ENCODE results near the gene ACSBG1. TPM values are rescaled to one million over a fixed set of nuclear protein-coding genes. Genes with fewer than 3 reads are reported as not detected.

The ACSBG1 gene, protein sequence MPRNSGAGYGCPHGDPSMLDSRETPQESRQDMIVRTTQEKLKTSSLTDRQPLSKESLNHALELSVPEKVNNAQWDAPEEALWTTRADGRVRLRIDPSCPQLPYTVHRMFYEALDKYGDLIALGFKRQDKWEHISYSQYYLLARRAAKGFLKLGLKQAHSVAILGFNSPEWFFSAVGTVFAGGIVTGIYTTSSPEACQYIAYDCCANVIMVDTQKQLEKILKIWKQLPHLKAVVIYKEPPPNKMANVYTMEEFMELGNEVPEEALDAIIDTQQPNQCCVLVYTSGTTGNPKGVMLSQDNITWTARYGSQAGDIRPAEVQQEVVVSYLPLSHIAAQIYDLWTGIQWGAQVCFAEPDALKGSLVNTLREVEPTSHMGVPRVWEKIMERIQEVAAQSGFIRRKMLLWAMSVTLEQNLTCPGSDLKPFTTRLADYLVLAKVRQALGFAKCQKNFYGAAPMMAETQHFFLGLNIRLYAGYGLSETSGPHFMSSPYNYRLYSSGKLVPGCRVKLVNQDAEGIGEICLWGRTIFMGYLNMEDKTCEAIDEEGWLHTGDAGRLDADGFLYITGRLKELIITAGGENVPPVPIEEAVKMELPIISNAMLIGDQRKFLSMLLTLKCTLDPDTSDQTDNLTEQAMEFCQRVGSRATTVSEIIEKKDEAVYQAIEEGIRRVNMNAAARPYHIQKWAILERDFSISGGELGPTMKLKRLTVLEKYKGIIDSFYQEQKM
- total RNA-seq (2014; rRNA removed; shearing (Covaris generic); ENCODE audit: low replicate concordance): not detected in 2 replicates

DNA sequence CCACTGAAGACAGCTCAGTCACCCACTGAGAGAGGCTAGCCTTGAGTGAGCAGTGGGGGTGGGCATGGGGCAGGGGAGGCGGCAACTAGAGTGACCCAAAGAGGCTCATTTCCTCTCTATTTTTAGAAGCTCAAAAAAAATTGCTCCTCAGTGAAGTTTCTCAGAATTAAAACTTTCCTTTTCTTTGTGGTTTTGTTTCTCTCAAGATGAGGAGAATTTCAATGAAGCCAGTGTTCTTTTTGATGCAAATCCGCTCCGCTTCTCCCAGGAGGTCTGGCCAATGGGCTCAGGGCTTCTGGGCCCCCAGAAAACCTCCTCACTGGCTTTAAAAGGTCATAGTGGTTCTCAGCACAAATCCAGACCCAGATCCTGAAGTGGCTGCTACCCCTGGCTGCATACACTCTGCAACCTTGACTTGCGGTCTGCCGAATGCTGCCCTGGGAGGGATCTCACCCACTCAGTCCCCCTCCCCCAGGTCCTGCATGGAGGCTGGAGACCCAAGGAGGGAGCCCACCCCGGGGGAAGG is at the start of gene ACSBG1:
TSS of gene ACSBG1 (minus strand) at position 51 of the 526 bp plus-strand sequence. CDS start 64 bp downstream, outside the sequence.
- Histone ChIP-seq H3K27me3 (no peaks in the 10 kb centered on the region), H3K4me3 (no peak within 1 kb of the TSS), H3K36me3 (no peaks in the 10 kb centered on the region), H3K9me3 (no peaks in the 10 kb centered on the region)
- DNase-seq: no peak

DNA sequence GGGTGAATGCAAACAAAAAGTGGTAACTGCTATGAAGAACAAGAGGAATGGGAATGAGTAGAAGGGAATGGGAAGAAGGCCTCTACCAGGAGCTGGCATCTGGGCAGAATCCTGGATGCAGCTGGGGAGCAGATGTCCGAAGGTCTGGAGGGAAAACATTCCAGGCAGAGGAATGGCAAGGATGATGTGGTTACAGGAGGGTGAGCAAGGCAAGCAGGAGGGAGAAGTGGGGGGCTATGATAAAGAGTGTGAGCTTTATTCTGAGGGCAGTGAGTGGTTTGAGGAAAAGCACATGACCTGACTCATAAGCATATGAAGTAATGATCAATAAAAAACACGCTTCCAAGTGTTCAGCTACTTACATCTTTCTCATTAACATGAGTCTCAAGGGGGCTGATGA is 48.0 kb upstream of the ACSBG1 start:
- H3K9me3 ChIP-seq: no peaks in the 10 kb centered on the region
- peaks cover 47% of the 10 kb centered on the region for H3K36me3 ChIP-seq
- H3K4me3 ChIP-seq: no peak overlapping the region
- no peaks in the 10 kb centered on the region for H3K27me3 ChIP-seq
- no peak for DNase-seq

DNA sequence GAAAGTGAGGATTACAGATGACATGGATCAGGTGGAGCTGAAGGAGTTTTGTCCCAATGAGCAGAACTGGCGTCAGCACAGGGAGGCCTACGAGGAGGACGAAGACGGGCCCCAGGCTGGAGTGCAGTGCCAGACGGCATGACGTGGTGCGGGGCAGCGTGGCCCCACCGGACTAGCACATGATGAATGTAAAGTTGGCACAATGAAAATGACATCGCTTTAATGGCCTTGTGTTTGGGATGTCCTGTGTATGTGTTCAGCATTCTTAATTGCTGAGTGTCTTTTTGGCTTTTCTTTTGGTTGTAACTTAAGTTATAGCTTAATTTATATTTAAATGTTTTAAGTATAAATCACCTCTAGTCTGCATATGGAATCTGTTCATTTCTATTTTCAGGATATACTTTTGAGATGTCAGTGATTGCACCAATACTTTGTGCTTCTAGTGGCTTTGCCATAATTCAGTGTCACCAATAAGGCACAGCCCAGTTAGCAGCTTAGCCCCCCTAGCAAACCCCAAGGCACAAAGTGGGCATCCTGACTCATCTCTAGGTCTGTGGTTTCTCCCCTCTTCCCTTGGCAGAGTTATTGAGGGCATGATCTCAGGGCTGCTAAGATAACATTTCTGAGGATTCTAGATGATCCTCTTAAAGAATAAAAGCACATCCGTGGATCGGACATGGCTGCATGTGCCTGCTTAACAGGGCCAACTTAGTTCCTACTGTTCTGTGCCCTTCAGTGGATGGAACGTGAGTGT is 46.1 kb upstream of the ACSBG1 start:
- H3K36me3 ChIP-seq: peaks cover 39% of the 10 kb centered on the region
- DNase-seq: peak; percentile 50
- H3K4me3 ChIP-seq: no peak overlapping the region

DNA sequence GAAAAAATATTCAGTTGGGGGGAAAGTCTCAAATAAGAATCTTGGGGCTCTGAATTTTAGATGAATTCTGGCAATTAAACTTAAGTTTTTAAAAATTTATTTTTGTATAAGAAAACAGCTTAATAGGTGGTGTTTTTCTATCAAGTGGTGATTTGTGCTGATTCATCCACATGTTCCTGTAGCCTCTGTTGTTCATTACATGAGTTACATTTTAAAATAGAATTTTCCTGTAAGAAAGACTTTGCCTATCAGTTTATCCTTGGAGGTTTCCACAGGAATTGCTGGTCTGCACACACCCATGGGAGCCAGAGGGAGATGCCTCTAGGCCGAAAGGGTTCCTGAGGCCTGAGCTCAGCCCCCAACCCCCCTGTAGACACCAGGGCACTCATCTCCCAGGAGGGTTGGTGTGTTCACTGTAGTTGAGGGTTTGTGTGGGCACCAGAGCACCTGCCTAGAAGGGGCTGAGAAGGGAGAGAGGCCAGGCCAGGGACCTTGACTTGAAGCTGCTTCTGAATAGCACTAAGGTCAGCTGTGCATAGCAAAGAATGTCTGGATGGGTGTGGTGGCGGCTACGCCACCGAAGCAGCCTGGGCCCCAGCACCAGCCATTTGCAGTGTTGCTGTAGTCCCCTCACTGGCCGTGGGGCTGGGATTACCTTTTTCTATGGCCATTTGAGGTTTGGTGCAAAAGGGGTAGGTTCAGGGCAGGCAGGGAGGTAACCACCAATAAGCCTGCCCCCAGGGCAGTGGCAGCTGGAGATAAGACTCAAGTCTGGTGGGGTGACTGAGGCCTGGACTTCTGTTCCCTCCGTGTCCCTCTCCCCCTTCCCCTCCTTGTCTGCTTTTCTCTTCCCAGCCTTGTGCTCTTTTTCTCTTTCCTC is 41.9 kb upstream of the ACSBG1 start:
- H3K36me3 ChIP-seq: peaks cover 4% of the 10 kb centered on the region
- no peak for DNase-seq
- H3K4me3 ChIP-seq: no peak overlapping the region
- no peaks in the 10 kb centered on the region for H3K27me3 ChIP-seq
- H3K9me3 ChIP-seq: no peaks in the 10 kb centered on the region

More for the DNA sequence above, 46.1 kb upstream of the ACSBG1 start:
- no peaks in the 10 kb centered on the region for H3K27me3 ChIP-seq
- no peaks in the 10 kb centered on the region for H3K9me3 ChIP-seq

DNA sequence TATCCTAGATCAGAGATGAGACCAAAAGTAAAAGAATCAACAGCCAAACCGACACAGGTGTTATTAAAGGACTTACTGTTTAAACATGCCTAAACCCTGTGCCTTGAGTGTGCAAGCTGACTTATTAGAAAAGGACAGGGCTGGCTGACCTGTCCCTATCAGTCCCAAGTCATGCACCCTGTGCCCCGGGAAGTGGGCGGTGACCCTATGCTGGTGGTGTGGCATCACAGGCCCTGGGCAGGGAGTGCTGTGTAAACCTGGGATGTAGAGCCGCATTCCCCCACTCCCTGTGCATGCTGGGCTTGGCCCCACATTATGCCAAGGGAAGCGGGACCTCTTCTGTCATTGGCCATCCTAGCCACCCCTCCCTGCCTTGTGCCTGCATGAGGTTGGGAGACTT is 40.6 kb upstream of the ACSBG1 start:
- no peaks in the 10 kb centered on the region for H3K9me3 ChIP-seq
- H3K27me3 ChIP-seq: no peaks in the 10 kb centered on the region
- H3K36me3 ChIP-seq: peaks cover 4% of the 10 kb centered on the region
- no peak for DNase-seq
- no peak overlapping the region for H3K4me3 ChIP-seq

DNA sequence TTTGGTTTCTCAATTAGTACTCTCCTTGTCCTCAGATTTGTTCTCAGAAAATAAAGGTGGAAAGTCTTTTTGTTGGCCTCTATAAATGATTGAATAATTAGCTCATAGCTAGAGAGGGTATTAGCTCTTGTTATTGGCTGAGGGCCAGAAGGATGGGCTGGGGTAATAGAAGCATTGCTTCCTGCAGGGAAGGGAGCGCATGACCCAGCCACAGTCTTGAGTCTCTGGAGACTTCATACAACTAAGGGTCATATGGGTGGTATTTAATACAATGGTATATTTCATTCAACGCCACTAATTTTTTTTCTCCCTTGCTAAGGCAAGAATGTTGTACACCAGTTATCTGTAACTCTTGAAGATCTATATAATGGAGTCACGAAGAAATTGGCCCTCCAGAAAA is 38.4 kb upstream of the ACSBG1 start:
- DNase-seq: no peak
- no peaks in the 10 kb centered on the region; the same call in 1 of the 2 replicates for H3K36me3 ChIP-seq
- H3K4me3 ChIP-seq: no peak overlapping the region
- H3K9me3 ChIP-seq: no peaks in the 10 kb centered on the region
- no peaks in the 10 kb centered on the region for H3K27me3 ChIP-seq

DNA sequence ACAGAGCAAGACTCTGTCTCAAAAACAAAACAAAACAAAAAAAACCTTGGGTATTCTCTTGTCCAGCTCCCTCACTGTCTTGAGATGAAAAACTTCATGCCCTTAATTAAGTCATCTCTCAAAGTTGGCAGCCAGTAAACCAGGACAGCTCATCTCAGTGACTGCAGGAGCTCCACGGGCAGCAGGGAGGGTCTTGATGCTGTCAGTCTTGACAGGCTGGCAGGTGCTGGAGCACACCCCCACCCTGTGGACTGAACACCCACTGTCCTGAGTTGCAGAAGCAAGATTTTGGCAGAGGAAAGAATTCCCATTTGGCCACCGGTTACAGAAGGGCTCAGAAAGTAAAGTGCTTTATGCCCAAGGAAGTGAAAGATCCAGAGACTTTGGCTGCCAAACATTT is 38.0 kb upstream of the ACSBG1 start:
- no peaks in the 10 kb centered on the region for H3K36me3 ChIP-seq
- DNase-seq: peak; percentile 26
- no peaks in the 10 kb centered on the region for H3K27me3 ChIP-seq

DNA sequence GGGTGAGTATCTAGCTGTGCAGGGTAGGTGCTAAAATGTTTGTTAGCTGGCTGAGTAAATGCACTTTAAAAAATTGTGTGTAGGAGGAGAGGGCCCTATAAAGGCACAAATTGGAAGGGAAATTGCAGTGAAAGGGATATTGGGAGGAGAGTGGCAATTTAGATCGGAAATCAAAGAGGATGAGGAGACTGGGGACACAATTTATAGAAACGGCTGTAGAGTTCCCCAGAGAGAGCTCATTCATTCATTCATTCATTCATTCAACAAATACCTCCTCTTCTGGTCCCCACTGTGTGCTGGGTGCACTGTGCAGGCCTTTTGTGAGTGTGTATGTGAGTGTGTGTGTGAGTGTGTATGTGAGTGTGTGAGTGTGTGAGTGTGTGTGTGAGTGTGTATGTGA is 32.4 kb upstream of the ACSBG1 start:
- no peaks in the 10 kb centered on the region for H3K27me3 ChIP-seq
- no peaks in the 10 kb centered on the region for H3K36me3 ChIP-seq
- H3K4me3 ChIP-seq: no peak overlapping the region
- H3K9me3 ChIP-seq: no peaks in the 10 kb centered on the region
- DNase-seq: no peak

More for the DNA sequence above, 38.0 kb upstream of the ACSBG1 start:
- Histone ChIP-seq H3K9me3 (no peaks in the 10 kb centered on the region), H3K4me3 (no peak overlapping the region)

DNA sequence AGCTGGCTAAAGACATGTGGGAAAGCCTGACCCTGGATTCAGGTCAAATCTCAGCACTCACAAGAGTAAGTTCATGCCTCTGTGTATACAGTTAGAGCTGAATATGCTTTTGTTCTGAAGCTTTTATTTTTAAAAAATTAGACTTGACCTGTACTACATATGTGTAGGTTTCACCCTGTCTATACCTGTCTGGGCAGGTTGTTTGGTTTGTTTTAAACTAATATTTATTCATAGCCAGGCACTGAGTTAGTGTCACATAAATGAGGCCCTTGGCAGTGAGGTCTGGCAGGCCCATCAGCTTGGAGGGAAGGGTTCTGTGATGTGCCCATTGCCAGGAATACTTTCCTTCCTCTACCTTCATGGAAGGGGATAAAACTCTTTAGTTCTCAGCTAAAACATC is 31.9 kb upstream of the ACSBG1 start:
- Histone ChIP-seq H3K36me3 (no peaks in the 10 kb centered on the region), H3K9me3 (no peaks in the 10 kb centered on the region), H3K4me3 (no peak overlapping the region), H3K27me3 (no peaks in the 10 kb centered on the region)
- no peak for DNase-seq

DNA sequence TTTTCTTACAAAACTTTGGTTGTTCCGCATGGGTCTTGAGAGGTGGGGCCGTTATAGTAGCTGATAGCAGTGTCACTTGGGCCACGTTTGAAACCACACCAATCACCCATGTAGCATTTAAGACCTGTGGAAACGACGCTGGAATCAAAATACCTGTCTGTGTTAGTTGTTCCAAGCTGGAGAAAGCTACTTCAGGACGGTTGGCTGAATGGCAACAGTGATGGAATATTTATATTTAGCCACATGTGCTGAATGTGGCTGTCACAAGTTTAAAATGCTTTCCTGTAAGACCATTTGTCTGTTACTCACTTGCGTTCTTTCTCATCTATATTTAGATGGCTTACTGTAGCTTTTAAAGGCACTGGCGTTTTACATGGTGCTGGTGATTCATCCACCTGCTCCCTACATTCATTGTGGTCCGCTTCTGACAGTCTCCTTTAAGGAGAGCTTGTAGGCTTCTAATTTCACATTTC is 31.4 kb upstream of the ACSBG1 start:
- Histone ChIP-seq H3K4me3 (no peak overlapping the region), H3K9me3 (no peaks in the 10 kb centered on the region), H3K27me3 (no peaks in the 10 kb centered on the region), H3K36me3 (no peaks in the 10 kb centered on the region)
- no peak for DNase-seq

DNA sequence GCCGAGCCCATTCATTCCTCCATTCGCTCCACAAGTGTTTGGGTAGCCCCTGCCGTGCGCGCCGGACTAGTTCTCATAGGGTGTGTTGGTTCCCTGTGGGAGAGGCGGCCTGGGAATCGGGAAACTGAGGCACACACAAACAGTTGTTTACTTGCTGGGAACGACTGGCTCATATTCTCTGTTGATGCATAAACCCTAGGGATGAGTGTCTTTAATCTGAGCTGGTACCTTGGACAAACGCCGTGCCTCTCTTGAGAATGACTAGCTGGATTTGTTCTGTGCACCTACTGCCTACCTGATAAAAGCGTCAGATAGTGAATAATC is 30.7 kb upstream of the ACSBG1 start:
- DNase-seq: no peak
- H3K36me3 ChIP-seq: no peaks in the 10 kb centered on the region
- H3K27me3 ChIP-seq: no peaks in the 10 kb centered on the region
- H3K4me3 ChIP-seq: no peak overlapping the region
- H3K9me3 ChIP-seq: no peaks in the 10 kb centered on the region

DNA sequence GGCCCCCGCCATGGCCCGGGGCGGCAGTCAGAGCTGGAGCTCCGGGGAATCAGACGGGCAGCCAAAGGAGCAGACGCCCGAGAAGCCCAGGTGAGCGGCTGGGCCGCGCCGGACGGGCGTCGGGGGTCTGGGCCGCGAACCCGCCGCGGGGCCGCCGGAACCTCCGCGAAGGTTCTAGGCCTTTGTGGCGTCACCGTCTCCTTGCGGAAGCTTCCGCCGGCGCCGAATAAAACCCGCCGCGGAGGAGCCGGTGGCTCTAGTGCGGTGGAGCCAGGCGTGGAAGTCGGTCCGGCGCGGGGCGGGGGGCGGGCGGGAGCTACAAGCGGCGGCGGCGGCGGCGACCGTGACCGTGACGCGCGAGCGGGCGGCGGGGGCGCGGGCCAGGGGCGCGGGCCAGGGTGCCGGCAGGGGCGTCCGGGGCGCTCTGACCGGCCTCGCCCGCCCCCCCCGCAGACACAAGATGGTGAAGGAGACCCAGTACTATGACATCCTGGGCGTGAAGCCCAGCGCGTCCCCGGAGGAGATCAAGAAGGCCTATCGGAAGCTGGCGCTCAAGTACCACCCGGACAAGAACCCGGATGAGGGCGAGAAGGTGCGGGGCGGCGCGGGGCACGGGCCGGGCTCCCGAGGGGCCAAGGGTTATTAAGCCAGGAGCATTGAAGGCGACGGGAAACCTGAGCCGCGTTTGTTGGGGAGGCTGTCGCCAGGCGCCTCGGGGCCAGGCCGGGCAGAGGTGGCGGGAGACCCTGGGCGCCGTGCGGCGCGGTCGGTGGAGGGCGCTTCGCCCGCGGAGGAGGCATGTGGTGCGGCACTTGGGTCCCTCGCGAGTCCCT is 30.2 kb upstream of the ACSBG1 start, which contains the start of gene DNAJA4:
TSS of gene DNAJA4 (plus strand) at position 259 of the 833 bp plus-strand sequence. CDS start at position 461, 202 bp downstream.
- Histone ChIP-seq H3K4me3 (no peak within 1 kb of the TSS), H3K27me3 (no peaks in the 10 kb centered on the region), H3K9me3 (no peaks in the 10 kb centered on the region), H3K36me3 (no peaks in the 10 kb centered on the region)
- peak; percentile 9 for DNase-seq

DNA sequence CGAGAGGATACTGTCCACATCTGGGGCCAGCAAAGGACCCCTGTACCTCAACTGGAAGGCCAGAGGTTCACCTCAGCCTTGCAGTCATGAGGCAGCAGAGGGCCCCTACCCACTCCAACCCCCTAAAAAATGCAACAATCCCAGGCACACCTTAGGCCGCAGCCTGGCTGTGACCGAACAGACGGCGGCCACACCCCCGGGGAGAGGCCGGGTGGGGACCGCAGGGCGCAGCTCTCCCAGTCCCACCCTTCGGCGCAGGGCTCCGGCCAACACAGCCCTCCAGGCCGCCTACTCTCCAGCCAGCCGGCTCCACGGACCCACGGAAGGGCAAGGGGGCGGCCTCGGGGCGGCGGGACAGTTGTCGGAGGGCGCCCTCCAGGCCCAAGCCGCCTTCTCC is 29.5 kb upstream of the ACSBG1 start:
- H3K9me3 ChIP-seq: no peaks in the 10 kb centered on the region

DNA sequence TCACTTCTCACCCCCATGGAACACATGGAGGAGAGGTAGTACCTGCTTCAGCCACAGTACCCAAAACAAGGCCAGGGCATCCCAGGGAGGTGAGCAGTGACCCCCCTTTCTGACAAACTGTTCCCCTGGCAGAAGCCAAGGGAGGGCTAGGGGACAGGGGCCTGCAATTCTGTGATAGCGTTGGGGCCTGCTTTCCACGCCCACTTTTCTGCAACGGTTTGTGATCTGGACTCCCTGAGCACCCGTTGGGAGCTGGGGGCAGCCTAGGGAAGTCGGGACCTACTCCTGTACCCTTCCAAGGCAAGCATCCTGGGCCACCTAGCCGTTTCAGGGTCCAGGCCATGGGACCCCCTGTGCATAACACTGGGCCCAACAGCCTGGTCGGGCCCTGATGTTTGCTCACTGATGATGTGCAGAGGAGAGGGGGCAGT is 29.0 kb upstream of the ACSBG1 start:
- H3K4me3 ChIP-seq: no peak overlapping the region
- no peaks in the 10 kb centered on the region for H3K36me3 ChIP-seq
- no peaks in the 10 kb centered on the region for H3K9me3 ChIP-seq
- no peaks in the 10 kb centered on the region for H3K27me3 ChIP-seq
- DNase-seq: no peak

More for the DNA sequence above, 29.5 kb upstream of the ACSBG1 start:
- Histone ChIP-seq H3K27me3 (no peaks in the 10 kb centered on the region), H3K4me3 (no peak overlapping the region), H3K36me3 (no peaks in the 10 kb centered on the region)
- DNase-seq: no peak

DNA sequence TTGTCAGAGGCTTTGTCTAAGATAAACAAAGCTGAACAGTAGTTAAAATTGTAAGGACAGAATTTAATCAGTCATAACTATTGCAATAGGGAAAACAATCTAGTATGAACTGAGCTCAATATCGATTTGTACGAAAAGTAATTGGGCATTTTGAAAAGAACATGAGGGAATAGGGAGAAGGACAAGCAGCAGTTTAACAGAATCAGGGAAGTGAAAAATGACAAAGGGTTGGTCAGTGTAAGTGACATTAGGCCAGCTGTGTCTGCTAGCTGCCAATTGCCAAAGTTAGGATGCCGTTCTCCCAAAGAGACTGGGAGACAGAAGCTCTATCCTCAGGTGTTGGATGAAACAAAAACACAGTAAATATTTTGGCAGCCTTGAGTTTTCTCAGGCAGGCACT is 26.7 kb upstream of the ACSBG1 start:
- Histone ChIP-seq H3K36me3 (no peaks in the 10 kb centered on the region), H3K27me3 (no peaks in the 10 kb centered on the region), H3K9me3 (no peaks in the 10 kb centered on the region), H3K4me3 (no peak overlapping the region)
- no peak for DNase-seq

Measured in MG63 (cell line).